ENCODE measurements around the gene APOBEC3C.

GRCh38 chr22:38966380-38966702, 47.7 kb upstream of the APOBEC3C start:
- TF ChIP-seq EZH2 (IDR thresholded peaks at IDR 0.05; ENCODE audit: low read depth, unreplicated experiment) (no peak), CTCF (conservative IDR thresholded peaks at IDR 0.05; ENCODE audit: low read depth in 2 of 2) (no peak), POLR2AphosphoS5 (IDR thresholded peaks at IDR 0.05; ENCODE audit: low read depth) (no peak), REST (IDR thresholded peaks at IDR 0.05; ENCODE audit: unreplicated experiment) (no peak), EZH2phosphoT487 (IDR thresholded peaks at IDR 0.05; ENCODE audit: unreplicated experiment) (no peak)

All from GM23338 (cell line).